Astrocyte (in vitro differentiated cells and primary cell): ENCODE measurements around the gene GLS. TPM values are rescaled to one million over a fixed set of nuclear protein-coding genes. Genes with fewer than 3 reads are reported as not detected.

Source experiments
- DNase-seq: peaks from one replicate; pipeline ENCODE4 v3.0.0-alpha.2; 2010; ENCODE audit warnings: low read depth
- FAIRE-seq: peaks from 2 replicates; lab custom pipeline; 2011; peaks lifted over from hg19 to GRCh38; lab: Jason Lieb, UNC
- H2AFZ ChIP-seq: 2 replicates; pipeline ENCODE4 v1.6.0; 2012; ENCODE audit warnings: low read depth, low read length, inconsistent platforms
- H3K27ac ChIP-seq: 2 replicates; pipeline ENCODE4 v1.5.1; 2011; ENCODE audit warnings: low read depth, low read length, inconsistent platforms
- H3K27me3 ChIP-seq: 2 replicates; pipeline ENCODE4 v1.6.0; 2011; ENCODE audit warnings: low read length, inconsistent platforms; ENCODE audit not compliant: insufficient read depth
- H3K36me3 ChIP-seq: 2 replicates; pipeline ENCODE4 v1.5.1; 2011; ENCODE audit warnings: low read length, inconsistent platforms; ENCODE audit not compliant: insufficient read depth
- H3K4me1 ChIP-seq: 2 replicates; pipeline ENCODE4 v1.5.1; 2011; ENCODE audit warnings: low read length, inconsistent platforms; ENCODE audit not compliant: insufficient read depth
- H3K4me2 ChIP-seq: 2 replicates; pipeline ENCODE4 v1.6.0; 2012; ENCODE audit warnings: low read length, inconsistent platforms
- H3K4me3 ChIP-seq: 2 replicates; pipeline ENCODE4 v1.5.1; 2011; ENCODE audit warnings: low read depth, mild to moderate bottlenecking, low read length, inconsistent platforms; ENCODE audit not compliant: insufficient read depth
- H3K79me2 ChIP-seq: 2 replicates; pipeline ENCODE4 v1.6.0; 2012; ENCODE audit warnings: mild to moderate bottlenecking, low read length, inconsistent platforms; ENCODE audit not compliant: insufficient read depth
- H3K9ac ChIP-seq: 2 replicates; pipeline ENCODE4 v1.6.0; 2012; ENCODE audit warnings: mild to moderate bottlenecking, low read length, inconsistent platforms
- H3K9me3 ChIP-seq: 2 replicates; pipeline ENCODE4 v1.5.1; 2012; ENCODE audit warnings: low read depth, mild to moderate bottlenecking, low read length, inconsistent platforms; ENCODE audit not compliant: insufficient read depth
- H4K20me1 ChIP-seq: 2 replicates; pipeline ENCODE4 v1.6.0; 2012; ENCODE audit warnings: low read length, inconsistent platforms; ENCODE audit not compliant: insufficient read depth
- H3K27ac Mint-ChIP-seq: one replicate; pipeline ENCODE4 v1.8.0; 2021; ENCODE audit warnings: mild to moderate bottlenecking, mixed read lengths; ENCODE audit not compliant: unreplicated experiment
- H3K27me3 Mint-ChIP-seq: one replicate; pipeline ENCODE4 v1.8.0; 2021; ENCODE audit warnings: low read depth, mixed read lengths; ENCODE audit not compliant: unreplicated experiment
- H3K36me3 Mint-ChIP-seq: one replicate; pipeline ENCODE4 v1.8.0; 2021; ENCODE audit warnings: low read depth, mixed read lengths; ENCODE audit not compliant: unreplicated experiment
- H3K4me1 Mint-ChIP-seq: one replicate; pipeline ENCODE4 v1.8.0; 2021; ENCODE audit warnings: low read depth, mixed read lengths; ENCODE audit not compliant: unreplicated experiment
- H3K4me3 Mint-ChIP-seq: one replicate; pipeline ENCODE4 v1.8.0; 2021; ENCODE audit warnings: mild to moderate bottlenecking, moderate library complexity, mixed read lengths; ENCODE audit not compliant: unreplicated experiment
- H3K9me3 Mint-ChIP-seq: one replicate; pipeline ENCODE4 v1.8.0; 2021; ENCODE audit warnings: mild to moderate bottlenecking, mixed read lengths; ENCODE audit not compliant: unreplicated experiment
- CTCF ChIP-seq: IDR thresholded peaks from 2 replicates; pipeline ENCODE4 v1.5.1; 2011; ENCODE audit warnings: low read depth, mild to moderate bottlenecking, inconsistent platforms, low read length, moderate library complexity; ENCODE audit not compliant: insufficient read depth
- EZH2 ChIP-seq: IDR thresholded peaks from 2 replicates; pipeline ENCODE4 v1.6.1; 2012; ENCODE audit warnings: mild to moderate bottlenecking, low read length, inconsistent platforms; ENCODE audit not compliant: insufficient read depth
- total RNA-seq: library from RNA; stranded (reverse); gene quantifications from 2 replicates; pipeline ENCODE4 v1.2.1, GENCODE V29; 2021

GLS gene
- total RNA-seq, 1 donor from 2014 or later: 189 TPM

DNA sequence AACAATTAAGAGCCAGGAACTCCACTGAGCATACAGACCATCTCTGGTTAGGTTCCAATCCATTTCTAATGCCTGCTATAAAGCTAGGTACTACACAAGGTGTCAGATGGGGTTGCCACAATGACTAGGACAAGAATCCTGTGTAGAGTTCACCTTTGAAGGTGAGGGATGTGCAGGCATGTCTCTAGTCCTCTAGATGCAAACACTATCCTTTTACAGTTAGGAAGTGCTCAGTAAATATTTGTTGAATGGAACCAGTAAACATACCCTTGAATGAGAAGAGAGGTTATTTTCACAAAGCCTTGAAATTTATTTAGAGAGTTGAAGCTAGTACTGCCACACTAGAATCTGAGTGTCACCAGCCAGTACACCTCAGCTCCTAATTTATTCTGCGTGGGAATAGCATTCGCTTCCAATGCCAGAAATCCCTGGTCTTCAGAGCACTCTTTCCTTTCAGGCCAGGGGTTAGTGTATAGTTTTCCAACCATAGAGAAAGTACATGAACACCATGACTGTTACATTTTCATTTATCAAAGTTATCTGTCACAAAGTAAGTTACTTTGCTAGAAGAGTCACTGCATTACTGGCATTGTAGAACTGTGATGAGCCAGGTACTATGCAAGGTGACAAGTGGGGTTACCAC lies 85.1 kb downstream of the GLS start:
- Histone ChIP-seq H2AFZ (no peak overlapping the region), H3K79me2 (no peaks in the 10 kb centered on the region), H3K4me3 (no peak overlapping the region), H3K4me1 (no peaks in the 10 kb centered on the region), H3K27ac (no peak overlapping the region), H3K36me3 (peaks cover 41% of the 10 kb centered on the region), H3K4me2 (no peak overlapping the region), H3K9ac (no peak overlapping the region), H3K9me3 (no peaks in the 10 kb centered on the region), H4K20me1 (no peaks in the 10 kb centered on the region), H3K27me3 (no peaks in the 10 kb centered on the region)
- H3K4me1 Mint-ChIP-seq: peaks cover 26% of the 10 kb centered on the region
- H3K4me3 Mint-ChIP-seq: no peak overlapping the region
- FAIRE-seq (no peak), DNase-seq (no peak)
- H3K36me3 Mint-ChIP-seq: peaks cover 30% of the 10 kb centered on the region
- H3K9me3 Mint-ChIP-seq: no peaks in the 10 kb centered on the region
- H3K27ac Mint-ChIP-seq: no peak overlapping the region
- no peaks in the 10 kb centered on the region for H3K27me3 Mint-ChIP-seq
- TF ChIP-seq EZH2 (no peak), CTCF (no peak)

- no peaks in the 10 kb centered on the region for H3K9me3 Mint-ChIP-seq
Observed at GRCh38 chr2:190968522-190968921, 87.9 kb downstream of the GLS start.

More at GRCh38 chr2:190968522-190968921, 87.9 kb downstream of the GLS start:
- Histone ChIP-seq H3K27me3 (no peaks in the 10 kb centered on the region), H3K36me3 (peaks cover 52% of the 10 kb centered on the region), H3K4me2 (no peak overlapping the region), H4K20me1 (no peaks in the 10 kb centered on the region), H3K4me3 (no peak overlapping the region), H3K9me3 (no peaks in the 10 kb centered on the region), H3K27ac (no peak overlapping the region), H3K4me1 (no peaks in the 10 kb centered on the region), H3K79me2 (no peaks in the 10 kb centered on the region), H2AFZ (no peak overlapping the region), H3K9ac (no peak overlapping the region)
- Mint-ChIP-seq H3K36me3 (peaks cover 35% of the 10 kb centered on the region), H3K4me1 (peaks cover 18% of the 10 kb centered on the region), H3K4me3 (no peak overlapping the region), H3K27ac (no peak overlapping the region), H3K27me3 (no peaks in the 10 kb centered on the region)
- no peak for DNase-seq
- TF ChIP-seq CTCF: no peak
- TF ChIP-seq EZH2: no peak
- no peak for FAIRE-seq
